Measurements from ENCODE around the gene CAND1.

The CAND1 gene

GRCh38 chr12:67352682-67353081 lies 83.5 kb downstream of the CAND1 start:
- no peak for TF ChIP-seq SIN3A (IDR thresholded peaks at IDR 0.05; ENCODE audit: borderline replicate concordance, insufficient read depth, low read length)
- TF ChIP-seq TAF1 (IDR thresholded peaks at IDR 0.05; ENCODE audit: borderline replicate concordance, insufficient read depth, low read length): no peak
- TF ChIP-seq FOXP2 (optimal IDR thresholded peaks at IDR 0.05; ENCODE audit: borderline replicate concordance, extremely low read depth, extremely low read length, insufficient read depth): no peak
- TF ChIP-seq POLR2AphosphoS5 (IDR thresholded peaks at IDR 0.05; ENCODE audit: low read depth, low read length): no peak
- no peak for TF ChIP-seq REST (IDR thresholded peaks at IDR 0.05; ENCODE audit: insufficient read depth in 1 of 2, low read depth in 2 of 2, low read length in 2 of 2)

- no peak for TF ChIP-seq POLR2AphosphoS5 (IDR thresholded peaks at IDR 0.05; ENCODE audit: low read depth, low read length)
- TF ChIP-seq REST (IDR thresholded peaks at IDR 0.05; ENCODE audit: insufficient read depth in 1 of 2, low read depth in 2 of 2, low read length in 2 of 2): no peak
- TF ChIP-seq FOXP2 (optimal IDR thresholded peaks at IDR 0.05; ENCODE audit: borderline replicate concordance, extremely low read depth, extremely low read length, insufficient read depth): no peak
- no peak for TF ChIP-seq SIN3A (IDR thresholded peaks at IDR 0.05; ENCODE audit: borderline replicate concordance, insufficient read depth, low read length)
- TF ChIP-seq TAF1 (IDR thresholded peaks at IDR 0.05; ENCODE audit: borderline replicate concordance, insufficient read depth, low read length): no peak
Measured at GRCh38 chr12:67354322-67354721, 85.2 kb downstream of the CAND1 start.

GRCh38 chr12:67354966-67355365 lies 85.8 kb downstream of the CAND1 start:
- TF ChIP-seq FOXP2 (optimal IDR thresholded peaks at IDR 0.05; ENCODE audit: borderline replicate concordance, extremely low read depth, extremely low read length, insufficient read depth): no peak
- no peak for TF ChIP-seq SIN3A (IDR thresholded peaks at IDR 0.05; ENCODE audit: borderline replicate concordance, insufficient read depth, low read length)
- no peak for TF ChIP-seq TAF1 (IDR thresholded peaks at IDR 0.05; ENCODE audit: borderline replicate concordance, insufficient read depth, low read length)
- no peak for TF ChIP-seq REST (IDR thresholded peaks at IDR 0.05; ENCODE audit: insufficient read depth in 1 of 2, low read depth in 2 of 2, low read length in 2 of 2)

GRCh38 chr12:67355428-67356379 lies 86.5 kb downstream of the CAND1 start:
- TF ChIP-seq SIN3A (IDR thresholded peaks at IDR 0.05; ENCODE audit: borderline replicate concordance, insufficient read depth, low read length) (no peak), POLR2AphosphoS5 (IDR thresholded peaks at IDR 0.05; ENCODE audit: low read depth, low read length) (no peak), REST (IDR thresholded peaks at IDR 0.05; ENCODE audit: insufficient read depth in 1 of 2, low read depth in 2 of 2, low read length in 2 of 2) (no peak), FOXP2 (optimal IDR thresholded peaks at IDR 0.05; ENCODE audit: borderline replicate concordance, extremely low read depth, extremely low read length, insufficient read depth) (no peak), TAF1 (IDR thresholded peaks at IDR 0.05; ENCODE audit: borderline replicate concordance, insufficient read depth, low read length) (no peak)

Data from PFSK-1 (cell line).